ENCODE measurements around the gene RPL36A. TPM values are rescaled to one million over a fixed set of nuclear protein-coding genes. Genes with fewer than 3 reads are reported as not detected.

RPL36A gene
- total and polyA plus RNA-seq, 10 of the 15 experiments (the other 5 are each of a cell fraction or from before 2014, with no cell fraction given), result 425 to 4,528 (median 3,270) TPM

- peak; percentile 76; the same call in 1 of the 2 replicates for TF ChIP-seq ZBTB40 (IDR thresholded peaks at IDR 0.05; ENCODE audit: borderline replicate concordance)
- TF ChIP-seq PRDM15 (CRISPR knock-in tag; IDR thresholded peaks at IDR 0.05), result no peak
- TF ChIP-seq ELK1 (IDR thresholded peaks at IDR 0.05; ENCODE audit: low read depth, low read length), result 0 out of 2 replicates have a peak, but pooled peaks have one; percentile 19
- peak; percentile 54 for TF ChIP-seq ATF7 (IDR thresholded peaks at IDR 0.05; ENCODE audit: low read depth)
- TF ChIP-seq IKZF2 (IDR thresholded peaks at IDR 0.05), result peak; percentile 73 to 80
- no peak for TF ChIP-seq SUPT20H (IDR thresholded peaks at IDR 0.05; ENCODE audit: borderline replicate concordance, control insufficient read depth, low read depth, low read length)
- TF ChIP-seq SKIL (IDR thresholded peaks at IDR 0.05; ENCODE audit: low read depth, poor library complexity, severe bottlenecking), result peak; percentile 57
- peak in 1 of 2 experiments; percentile 84; a peak in 2 of 4 replicates for TF ChIP-seq ETV6 (conservative IDR thresholded peaks at IDR 0.05 in 1 of 2, IDR thresholded peaks at IDR 0.05 in 1 of 2; ENCODE audit: borderline replicate concordance in 1 of 2, low read depth in 1 of 2)
- peak; percentile 66; the same call in 1 of the 2 replicates for TF ChIP-seq PAX5 (IDR thresholded peaks at IDR 0.05; ENCODE audit: borderline replicate concordance, low read depth, low read length)
- TF ChIP-seq ESRRA (IDR thresholded peaks at IDR 0.05; ENCODE audit: low read length), result 0 out of 2 replicates have a peak, but pooled peaks have one; percentile 38
- peak; percentile 98 for TF ChIP-seq POLR2A (IDR thresholded peaks at IDR 0.05; ENCODE audit: low read depth, low read length)
- peak; percentile 39; the same call in 1 of the 2 replicates for TF ChIP-seq CREM (IDR thresholded peaks at IDR 0.05; ENCODE audit: low read depth)
- peak; percentile 56; the same call in 1 of the 2 replicates for TF ChIP-seq GATAD2B (conservative IDR thresholded peaks at IDR 0.05; ENCODE audit: low read depth)
- TF ChIP-seq SREBF1 (IDR thresholded peaks at IDR 0.05; ENCODE audit: low read length), result no peak
- TF ChIP-seq RB1 (IDR thresholded peaks at IDR 0.05; ENCODE audit: borderline replicate concordance), result peak; percentile 80; the same call in 1 of the 2 replicates
- TF ChIP-seq NR2C2 (IDR thresholded peaks at IDR 0.05; ENCODE audit: borderline replicate concordance, control insufficient read depth, insufficient read length, low read depth), result no peak
Observed at GRCh38 chrX:101390664-101391525, at the start of gene RPL36A (continued).

All from GM12878 (cell line).